ENCODE results near the gene SLC1A5.
A peak's percentile ranks its signal among the peaks of the same experiment; 100 is the strongest.
"Not testable (repeated sequence)": the region's sequence is repeated elsewhere in the genome, so short reads cannot be mapped to it uniquely, and the experiment has no call there.

Gene SLC1A5

GRCh38 chr19:46798713-46799112 lies 10.3 kb upstream of the SLC1A5 start:
- no peak for DNase-seq (ENCODE audit: low read depth)

DNA sequence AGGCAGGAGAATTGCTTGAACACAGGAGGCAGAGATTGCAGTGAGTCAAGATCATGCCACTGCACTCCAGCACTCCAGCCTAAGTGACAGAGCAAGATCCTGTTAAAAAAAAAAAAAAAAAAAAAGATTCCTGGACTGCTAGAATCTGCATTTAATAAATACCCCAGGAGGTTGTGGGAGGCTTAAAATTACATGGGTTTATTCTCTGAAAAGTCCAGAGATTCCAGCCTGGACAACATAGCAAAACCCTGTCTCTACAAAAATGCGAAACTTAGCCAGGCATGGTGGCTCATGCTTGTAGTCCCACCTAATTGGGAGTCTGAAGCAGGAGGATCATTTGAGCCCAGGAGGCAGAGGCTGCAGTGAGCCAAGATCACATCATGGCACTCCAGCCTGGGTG lies 9.5 kb upstream of the SLC1A5 start:
- no peak for DNase-seq (ENCODE audit: low read depth)

DNA sequence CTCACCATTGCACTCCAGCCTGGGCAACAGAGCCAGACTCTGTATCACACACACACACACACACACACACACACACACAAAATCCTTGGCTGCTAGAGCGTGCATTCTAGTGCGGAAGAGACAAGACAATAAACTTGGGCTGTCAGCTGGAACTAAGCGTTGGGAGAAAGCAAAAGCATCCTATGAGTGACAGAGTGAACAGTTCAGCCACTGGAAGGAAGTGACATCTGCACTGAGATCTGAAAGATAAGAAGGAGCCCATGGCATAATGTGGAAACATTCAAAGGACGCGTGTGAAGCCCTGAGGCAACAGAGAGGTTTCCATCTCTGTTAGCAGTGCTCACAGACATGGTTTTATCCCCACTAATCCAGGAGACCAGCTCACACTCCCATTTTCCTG lies 3.5 kb upstream of the SLC1A5 start:
- DNase-seq (ENCODE audit: low read depth): no peak

- no peak for DNase-seq (ENCODE audit: low read depth)
These were observed 977 bp upstream of the SLC1A5 start for GRCh38 chr19:46789371-46789770.

DNA sequence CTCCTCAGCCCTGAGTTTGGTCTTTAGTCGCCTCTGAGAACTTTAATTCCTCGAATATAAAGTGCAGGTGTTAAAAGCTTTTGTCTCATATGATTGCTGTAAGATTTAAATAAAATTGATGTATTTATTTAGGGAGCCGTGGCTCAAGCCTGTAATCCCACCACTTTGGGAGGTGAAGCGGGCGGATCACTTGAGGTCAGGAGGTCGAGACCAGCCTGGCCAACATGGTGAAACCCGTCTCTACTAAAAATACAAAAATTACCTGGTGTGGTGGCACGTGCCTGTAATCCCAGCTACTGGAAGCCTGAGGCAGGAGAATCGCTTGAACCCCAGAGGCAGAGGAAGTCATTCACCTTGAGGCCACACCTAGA lies 559 bp upstream of the SLC1A5 start:
- no peak for DNase-seq (ENCODE audit: low read depth)

DNA sequence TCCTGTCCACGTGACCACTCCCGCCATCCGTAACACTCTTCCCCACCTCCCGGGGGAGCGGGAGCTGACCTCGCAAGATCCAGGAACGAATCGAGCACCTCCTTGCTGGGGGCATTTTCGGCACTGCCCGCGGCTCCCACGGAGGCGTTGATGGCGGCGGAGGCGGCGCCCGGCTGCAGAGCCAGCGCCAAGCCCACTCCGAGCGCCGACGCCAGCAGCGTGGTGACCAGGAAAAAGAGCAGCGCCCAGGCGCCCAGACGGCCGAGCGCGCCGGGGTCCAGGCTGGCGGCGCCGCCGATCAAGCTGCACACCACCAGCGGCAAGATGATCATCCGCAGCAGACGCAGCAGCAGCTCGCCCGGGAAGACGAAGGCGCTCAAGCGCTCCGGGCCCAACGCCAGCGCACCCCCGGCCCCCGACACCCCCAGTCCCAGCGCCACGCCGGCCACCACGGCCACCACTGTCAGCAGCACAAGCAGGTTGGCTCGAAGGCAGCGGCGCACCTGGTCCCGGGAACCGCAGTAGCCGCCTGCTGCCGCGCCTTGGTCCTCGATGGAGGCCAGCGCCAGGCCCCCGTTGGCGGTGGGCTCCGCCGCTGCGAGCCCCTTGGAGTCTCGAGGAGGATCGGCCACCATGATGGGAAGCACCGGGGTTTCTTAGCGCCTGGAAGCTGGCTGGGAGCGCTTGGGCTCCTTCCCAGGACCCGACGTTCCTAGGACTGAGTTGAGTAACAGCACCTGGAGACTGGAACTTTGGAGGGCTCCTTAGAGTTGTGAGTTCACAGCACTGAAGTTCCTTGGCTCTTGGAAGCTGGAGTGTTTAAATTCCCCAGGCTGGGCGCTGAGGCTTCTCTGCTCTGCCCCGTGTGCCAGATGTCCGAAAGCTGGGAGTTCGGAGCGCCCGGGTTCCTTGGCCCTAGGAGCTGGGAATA lies 798 bp downstream of the SLC1A5 start:
- DNase-seq (ENCODE audit: low read depth): no peak

DNA sequence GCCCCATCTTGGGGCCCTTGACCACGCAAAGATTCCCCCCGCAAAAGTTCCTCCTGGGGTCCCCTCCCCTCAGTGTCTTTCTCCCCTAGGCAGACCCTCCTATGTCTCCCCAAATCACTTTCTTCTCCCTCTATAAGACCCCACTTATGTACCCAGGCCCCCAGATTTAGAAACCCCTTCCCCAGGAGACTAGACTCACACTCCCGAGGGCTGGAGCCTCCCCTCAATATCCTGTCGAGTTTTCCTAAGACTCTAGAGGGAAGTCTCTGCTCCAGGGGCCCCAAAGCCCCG lies 1.4 kb downstream of the SLC1A5 start:
- no peak for DNase-seq (ENCODE audit: low read depth)

DNA sequence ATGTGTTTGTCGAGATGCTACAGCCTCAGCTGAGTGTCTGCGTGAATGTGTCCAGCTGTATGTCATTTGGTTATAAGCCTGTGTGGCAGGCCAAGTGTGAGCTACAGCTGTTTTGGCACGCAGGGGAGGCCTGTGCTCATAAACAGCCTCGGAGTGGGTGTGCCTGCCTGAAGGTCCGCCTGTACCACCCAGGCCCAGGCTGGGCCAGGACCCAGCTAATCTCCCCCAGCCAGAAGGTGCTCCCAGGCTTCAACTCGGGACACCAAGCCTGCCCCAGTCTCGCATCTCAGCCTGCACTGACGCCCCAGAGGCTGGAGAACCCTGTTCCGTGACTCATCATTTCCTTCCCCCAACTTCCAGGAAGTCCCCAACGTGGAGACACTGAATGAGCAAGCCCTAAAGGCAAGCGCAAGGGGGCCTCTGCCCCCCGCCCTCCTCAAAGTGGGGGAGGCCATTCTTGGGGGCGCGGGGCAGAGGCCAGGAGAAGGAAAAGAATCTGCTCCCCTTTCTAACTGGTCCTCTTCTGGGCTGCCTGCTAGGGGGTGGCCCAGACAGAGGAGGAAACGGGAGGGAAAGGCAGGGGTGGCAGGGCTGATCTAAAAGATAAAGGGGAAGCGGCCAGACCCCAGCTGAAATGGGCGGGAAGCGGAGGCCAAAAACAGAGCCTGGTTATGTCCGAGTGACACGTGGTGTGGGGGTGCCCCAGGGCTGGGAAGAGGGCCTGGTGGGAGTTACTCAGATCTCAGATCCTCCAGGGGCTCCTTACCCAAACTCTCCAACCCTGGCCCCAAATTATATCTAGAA lies 2.0 kb downstream of the SLC1A5 start:
- peak; percentile 74 for DNase-seq (ENCODE audit: low read depth)

DNA sequence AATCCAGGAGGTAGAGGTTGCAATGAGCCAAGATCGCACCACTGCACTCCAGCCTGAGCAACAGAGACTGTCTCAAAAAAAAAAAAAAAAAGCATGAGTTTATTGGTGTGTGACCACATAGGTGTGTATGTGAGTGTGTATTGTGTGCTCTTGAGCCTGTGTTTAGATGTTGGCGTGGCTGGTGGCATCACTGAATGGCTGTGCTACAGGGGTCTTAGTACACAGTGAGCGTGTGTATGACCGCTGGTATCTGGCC lies 2.5 kb downstream of the SLC1A5 start:
- no peak for DNase-seq (ENCODE audit: low read depth)

DNA sequence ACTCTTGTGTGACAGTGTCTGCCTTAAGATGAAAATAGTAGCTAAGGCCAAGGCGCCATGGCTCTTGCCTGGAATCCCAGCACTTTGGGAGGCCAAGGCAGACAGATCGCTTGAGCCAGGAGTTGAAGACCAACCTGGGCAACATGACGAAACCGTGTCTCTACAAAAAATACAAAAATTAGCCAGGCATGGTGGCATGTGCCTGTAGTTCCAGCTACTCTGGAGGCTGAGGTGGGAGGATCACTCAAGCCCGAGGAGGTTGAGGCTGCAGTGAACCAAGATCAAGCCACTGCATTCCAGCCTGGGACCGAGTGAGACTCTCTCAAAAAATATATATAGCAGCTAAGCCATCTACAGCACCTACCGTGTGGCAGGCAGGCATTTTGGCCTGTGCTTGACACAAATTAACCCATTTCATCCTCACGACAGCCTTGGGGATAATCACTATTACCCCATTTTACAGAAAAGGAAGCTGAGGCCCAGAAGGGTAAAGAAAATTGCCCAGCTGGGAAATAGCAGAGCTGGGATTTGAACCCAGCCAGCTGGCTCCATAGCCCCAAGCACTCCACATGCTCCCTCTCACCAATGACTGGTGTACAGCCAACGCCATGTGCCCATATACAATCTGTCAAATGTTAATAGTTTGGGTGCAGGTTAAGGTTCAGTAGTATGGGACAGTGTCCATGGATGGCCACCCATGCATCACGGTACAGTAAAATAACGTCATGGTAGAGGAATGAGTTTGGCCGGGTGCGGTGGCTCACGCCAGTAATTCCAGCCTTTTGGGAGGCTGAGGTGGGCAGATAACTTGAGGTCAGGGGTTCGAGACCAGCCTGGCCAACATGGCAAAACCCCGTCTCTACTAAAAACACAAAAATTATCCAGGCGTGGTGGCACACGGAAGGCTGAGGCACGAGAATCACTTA lies 3.1 kb downstream of the SLC1A5 start:
- no peak for DNase-seq (ENCODE audit: low read depth)

- DNase-seq (ENCODE audit: low read depth): peak; percentile 41
These were observed 3.9 kb downstream of the SLC1A5 start for GRCh38 chr19:46784262-46785053.

DNA sequence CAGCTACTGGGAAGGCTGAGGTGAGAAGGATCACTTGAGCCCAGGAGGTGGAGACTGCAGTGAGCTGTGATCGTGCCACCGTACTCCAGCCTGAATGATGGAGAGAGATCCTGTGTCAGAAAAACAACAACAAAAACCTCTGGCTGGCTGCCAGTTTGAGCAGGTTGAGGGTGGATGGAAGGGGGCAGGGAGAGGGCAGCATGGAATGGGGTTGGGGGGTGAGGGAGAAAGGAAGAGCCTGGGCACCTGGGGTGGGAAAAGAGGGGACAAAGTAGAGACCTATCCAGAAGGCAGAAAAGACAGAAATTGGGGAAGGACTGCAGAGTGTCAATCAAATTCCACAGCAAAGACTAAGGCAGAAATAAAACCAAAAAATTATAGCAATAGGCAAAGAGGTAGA lies 4.7 kb downstream of the SLC1A5 start:
- no peak for DNase-seq (ENCODE audit: low read depth)

- DNase-seq (ENCODE audit: low read depth): no peak
These were observed 5.9 kb downstream of the SLC1A5 start for GRCh38 chr19:46782355-46783019.

- DNase-seq (ENCODE audit: low read depth): not testable (repeated sequence)
These were observed 10.3 kb downstream of the SLC1A5 start for GRCh38 chr19:46777956-46778645.

- no peak for DNase-seq (ENCODE audit: low read depth)
These were observed 11.2 kb downstream of the SLC1A5 start for GRCh38 chr19:46776927-46777911.

DNA sequence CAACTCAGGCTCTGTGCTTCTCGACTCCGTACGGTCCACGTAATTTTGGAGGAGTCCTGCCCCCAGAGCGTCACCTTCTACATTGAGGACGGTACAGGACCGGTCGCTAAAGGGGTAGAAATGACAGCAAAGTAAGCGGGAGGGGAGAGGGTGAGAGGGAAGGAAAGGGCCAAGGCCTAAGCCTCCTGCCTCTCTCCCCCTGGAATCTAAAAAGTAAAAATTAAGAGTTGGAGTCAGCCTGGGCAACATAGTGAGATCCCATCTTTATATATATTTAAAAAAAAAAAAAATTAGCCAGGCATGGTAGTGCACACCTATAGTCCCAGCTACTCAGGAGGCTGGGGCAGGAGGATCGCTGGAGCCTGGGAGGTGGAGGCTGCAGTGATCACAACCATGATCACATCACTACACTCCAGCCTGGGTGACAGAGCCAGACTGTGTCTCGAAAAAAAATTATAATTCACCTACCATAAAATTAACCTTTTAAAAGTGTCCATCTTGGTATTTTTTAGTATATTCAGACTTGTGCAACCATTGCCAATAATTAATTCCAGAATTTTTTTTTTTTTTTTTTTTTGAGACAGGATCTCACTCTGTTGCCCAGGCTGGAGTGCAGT lies 12.6 kb downstream of the SLC1A5 start:
- no peak for DNase-seq (ENCODE audit: low read depth)

DNA sequence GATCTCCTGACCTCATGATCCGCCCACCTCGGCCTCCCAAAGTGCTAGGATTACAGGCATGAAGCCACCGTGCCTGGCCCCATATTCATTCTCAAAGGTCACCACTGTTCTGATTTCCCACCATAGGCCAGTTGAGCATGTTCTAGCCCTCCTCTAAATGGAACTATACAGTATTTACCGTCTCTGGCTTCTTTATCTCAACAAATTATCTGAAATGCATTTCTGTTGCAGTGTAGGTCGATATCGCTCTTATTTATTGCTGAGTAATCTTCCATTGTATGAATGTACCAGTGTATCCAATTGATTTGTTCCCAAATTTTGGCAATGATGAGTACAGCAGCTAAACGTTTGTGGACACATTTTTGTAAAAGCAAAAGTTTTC lies 15.4 kb downstream of the SLC1A5 start:
- no peak for DNase-seq (ENCODE audit: low read depth)

DNA sequence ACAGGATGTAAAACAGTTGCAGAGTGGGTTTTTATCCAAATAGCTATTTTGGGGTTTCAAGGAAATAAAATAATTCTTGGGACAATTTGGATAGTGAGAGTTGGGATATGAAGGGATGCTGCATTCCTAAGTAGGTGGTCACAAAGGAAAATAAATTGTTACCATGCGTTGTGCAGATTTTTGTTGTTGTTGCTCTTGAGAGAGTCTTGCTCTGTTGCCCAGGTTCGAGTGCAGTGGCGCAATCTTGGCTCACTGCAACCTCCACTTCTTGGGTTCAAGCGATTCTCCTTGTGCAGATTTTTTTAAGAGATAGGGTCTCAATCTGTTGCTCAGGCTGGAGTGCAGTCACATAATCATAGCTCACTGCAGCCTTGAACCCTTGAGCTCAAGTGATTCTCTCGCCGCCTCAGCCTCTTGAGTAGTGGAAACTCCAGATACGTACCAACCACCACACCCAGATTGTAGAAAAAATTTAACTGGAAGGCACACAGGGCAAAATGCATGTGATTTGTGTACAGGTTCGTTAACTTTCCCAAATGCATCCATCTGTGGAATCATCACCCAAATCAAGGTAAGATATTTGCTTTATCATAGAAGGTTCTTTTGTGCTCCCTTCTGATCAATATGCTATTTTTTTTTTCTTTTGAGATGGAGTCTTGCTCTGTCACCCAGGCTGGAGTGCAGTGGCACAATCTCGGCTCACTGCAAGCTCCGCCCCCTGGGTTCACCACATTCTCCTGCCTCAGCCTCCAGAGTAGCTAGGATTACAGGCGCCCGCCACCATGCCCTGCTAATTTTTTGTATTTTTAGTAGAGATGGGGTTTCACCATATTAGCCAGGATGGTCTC lies 16.0 kb downstream of the SLC1A5 start:
- no peak for DNase-seq (ENCODE audit: low read depth)
